KMS-11 (cell line): ENCODE measurements around the gene AGER.

Experiments used
- H2AFZ ChIP-seq: fragments of 200-600 bp; sonication (generic); 2 replicates; pipeline ENCODE4 v1.6.1; 2016; ENCODE audit warnings: antibody characterized with exemption, mixed run types, low read depth
- H3K27ac ChIP-seq: fragments of 200-600 bp; sonication (generic); 2 replicates; pipeline ENCODE4 v1.6.1; 2016; ENCODE audit warnings: mild to moderate bottlenecking, mixed run types
- H3K27me3 ChIP-seq: fragments of 200-600 bp; sonication (generic); 2 replicates; pipeline ENCODE4 v1.6.1; 2017; ENCODE audit warnings: mild to moderate bottlenecking, low read depth, mixed run types, moderate library complexity; ENCODE audit not compliant: insufficient read depth
- H3K36me3 ChIP-seq: fragments of 200-600 bp; sonication (generic); 2 replicates; pipeline ENCODE4 v1.6.1; 2017; ENCODE audit warnings: mild to moderate bottlenecking, mixed run types; ENCODE audit not compliant: insufficient read depth
- H3K4me1 ChIP-seq: fragments of 200-600 bp; sonication (generic); 2 replicates; pipeline ENCODE4 v1.6.1; 2016; ENCODE audit warnings: mild to moderate bottlenecking, low read depth, mixed run types; ENCODE audit not compliant: poor library complexity, severe bottlenecking
- H3K4me2 ChIP-seq: fragments of 200-600 bp; sonication (generic); 2 replicates; pipeline ENCODE4 v1.7.0; 2016; ENCODE audit warnings: mild to moderate bottlenecking, mixed run types
- H3K4me3 ChIP-seq: fragments of 200-600 bp; sonication (generic); IDR thresholded peaks from 2 replicates; pipeline ENCODE4 v1.6.1; 2017; ENCODE audit warnings: low read depth, low read length, mixed read lengths; ENCODE audit not compliant: insufficient read depth
- H3K79me2 ChIP-seq: fragments of 200-600 bp; sonication (generic); 2 replicates; pipeline ENCODE4 v1.6.1; 2016; ENCODE audit warnings: low read depth, mixed run types; ENCODE audit not compliant: insufficient read depth
- H3K9ac ChIP-seq: fragments of 200-600 bp; sonication (generic); 2 replicates; pipeline ENCODE4 v1.6.1; 2016; ENCODE audit warnings: mild to moderate bottlenecking, mixed run types
- H4K20me1 ChIP-seq: fragments of 200-600 bp; sonication (generic); 2 replicates; pipeline ENCODE4 v1.6.1; 2016; ENCODE audit warnings: mild to moderate bottlenecking, mixed run types; ENCODE audit not compliant: insufficient read depth
- TF ChIP-seq, protein P1 (sequence below): fragments of 200-600 bp; sonication (generic); conservative IDR thresholded peaks from 2 replicates; pipeline ENCODE4 v1.6.1; 2017; ENCODE audit warnings: low read depth, mild to moderate bottlenecking, antibody characterized with exemption, low read length, moderate library complexity, mixed read lengths

Gene AGER

DNA sequence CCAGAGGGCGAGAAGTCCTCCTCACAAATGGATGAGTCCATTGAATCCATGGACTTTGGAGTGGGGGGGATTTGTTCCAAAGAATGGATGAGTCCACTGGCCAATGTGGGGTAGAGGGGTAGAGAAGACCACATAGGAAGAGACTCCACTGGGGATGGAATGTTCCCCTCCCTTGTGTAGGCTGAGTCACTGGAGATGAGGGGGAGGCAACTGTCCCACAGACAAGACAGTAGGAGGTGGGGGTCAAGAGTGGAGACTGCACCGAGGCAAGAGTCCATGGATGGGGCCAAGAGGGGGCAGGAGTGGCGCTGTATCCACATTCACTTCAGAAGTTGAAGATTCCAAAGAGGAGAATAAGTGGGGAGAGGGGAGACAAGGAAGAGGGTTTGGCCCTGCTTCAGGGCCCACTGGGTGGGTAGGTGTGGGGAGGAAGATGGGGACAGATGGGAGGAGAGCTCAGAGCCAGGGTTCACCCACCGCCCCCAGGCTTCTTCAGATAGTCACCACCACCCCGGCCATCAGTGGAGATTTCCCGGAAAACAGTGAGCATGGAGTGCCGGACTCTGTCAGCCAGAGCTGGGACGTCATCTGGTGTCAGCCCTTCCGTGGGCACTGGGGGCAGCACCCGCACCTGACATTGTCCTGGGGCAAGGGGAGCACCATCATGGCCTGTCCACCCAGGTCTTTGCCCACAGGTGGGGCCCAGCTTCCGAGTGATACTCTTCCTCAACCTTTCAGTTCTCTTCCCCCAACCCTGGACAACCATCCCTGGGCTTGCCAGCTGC is 15.1 kb downstream of the AGER start:
- H3K4me2 ChIP-seq, result no peak overlapping the region
- H3K4me3 ChIP-seq, result no peak overlapping the region
- H3K79me2 ChIP-seq, result no peaks in the 10 kb centered on the region
- H3K4me1 ChIP-seq, result no peaks in the 10 kb centered on the region
- no peak overlapping the region for H3K27ac ChIP-seq
- TF ChIP-seq, protein P1, sequence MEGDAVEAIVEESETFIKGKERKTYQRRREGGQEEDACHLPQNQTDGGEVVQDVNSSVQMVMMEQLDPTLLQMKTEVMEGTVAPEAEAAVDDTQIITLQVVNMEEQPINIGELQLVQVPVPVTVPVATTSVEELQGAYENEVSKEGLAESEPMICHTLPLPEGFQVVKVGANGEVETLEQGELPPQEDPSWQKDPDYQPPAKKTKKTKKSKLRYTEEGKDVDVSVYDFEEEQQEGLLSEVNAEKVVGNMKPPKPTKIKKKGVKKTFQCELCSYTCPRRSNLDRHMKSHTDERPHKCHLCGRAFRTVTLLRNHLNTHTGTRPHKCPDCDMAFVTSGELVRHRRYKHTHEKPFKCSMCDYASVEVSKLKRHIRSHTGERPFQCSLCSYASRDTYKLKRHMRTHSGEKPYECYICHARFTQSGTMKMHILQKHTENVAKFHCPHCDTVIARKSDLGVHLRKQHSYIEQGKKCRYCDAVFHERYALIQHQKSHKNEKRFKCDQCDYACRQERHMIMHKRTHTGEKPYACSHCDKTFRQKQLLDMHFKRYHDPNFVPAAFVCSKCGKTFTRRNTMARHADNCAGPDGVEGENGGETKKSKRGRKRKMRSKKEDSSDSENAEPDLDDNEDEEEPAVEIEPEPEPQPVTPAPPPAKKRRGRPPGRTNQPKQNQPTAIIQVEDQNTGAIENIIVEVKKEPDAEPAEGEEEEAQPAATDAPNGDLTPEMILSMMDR, result no peak
- no peak overlapping the region for H3K9ac ChIP-seq
- H3K36me3 ChIP-seq, result no peaks in the 10 kb centered on the region
- H2AFZ ChIP-seq, result no peak overlapping the region
- H3K27me3 ChIP-seq, result no peaks in the 10 kb centered on the region
- no peaks in the 10 kb centered on the region for H4K20me1 ChIP-seq

DNA sequence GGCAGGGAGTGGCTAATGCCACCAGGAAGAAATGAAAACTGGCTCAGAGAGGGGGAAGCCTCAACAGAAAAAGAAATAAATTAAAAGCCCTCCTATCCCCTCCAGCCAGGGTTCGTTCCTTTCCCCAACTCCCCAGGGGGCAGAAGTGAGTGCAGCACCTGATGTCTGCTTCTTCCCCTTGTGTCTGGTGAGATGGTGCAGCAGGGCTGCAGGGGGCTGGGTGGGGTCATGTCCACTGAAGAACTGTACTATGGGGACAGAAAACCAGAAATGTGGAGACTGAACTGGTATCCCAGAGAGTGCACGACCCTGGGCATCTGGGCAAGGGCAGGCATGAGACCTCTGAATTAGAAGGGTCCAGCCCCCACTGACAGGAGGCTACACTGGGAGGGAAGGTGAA is 15.7 kb downstream of the AGER start:
- H3K36me3 ChIP-seq, result no peaks in the 10 kb centered on the region
- H3K4me2 ChIP-seq, result no peak overlapping the region
- no peak overlapping the region for H3K9ac ChIP-seq
- TF ChIP-seq, protein P1, result no peak
- no peaks in the 10 kb centered on the region for H3K79me2 ChIP-seq
- H3K4me1 ChIP-seq, result no peaks in the 10 kb centered on the region
- H2AFZ ChIP-seq, result no peak overlapping the region
- no peaks in the 10 kb centered on the region for H3K27me3 ChIP-seq
- no peak overlapping the region for H3K27ac ChIP-seq
- H4K20me1 ChIP-seq, result no peaks in the 10 kb centered on the region
- no peak overlapping the region for H3K4me3 ChIP-seq

DNA sequence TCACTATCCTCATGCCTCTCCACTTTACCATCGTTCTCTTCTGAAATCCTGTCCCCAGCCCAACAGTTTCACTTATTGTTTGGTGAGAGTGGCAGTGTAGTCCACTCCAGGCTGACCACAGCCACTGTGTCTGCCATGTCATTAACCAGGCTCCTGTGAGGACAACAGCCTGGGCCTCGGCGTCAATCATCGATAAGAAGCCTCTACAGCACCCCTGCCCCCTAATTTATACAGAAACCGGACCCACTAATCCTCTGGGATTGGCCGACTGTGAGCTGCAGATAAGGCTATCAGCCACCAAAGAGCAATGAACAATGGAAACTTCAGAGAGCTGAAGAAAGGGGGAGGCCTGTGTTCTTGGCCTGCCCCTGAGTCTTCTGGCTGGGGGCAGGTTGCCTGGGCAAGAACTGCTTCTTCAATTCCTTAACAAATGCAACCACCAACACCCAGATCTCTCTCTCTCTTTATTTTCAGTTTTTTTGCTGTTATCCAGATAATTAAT is 16.2 kb downstream of the AGER start:
- Histone ChIP-seq H3K27me3 (no peaks in the 10 kb centered on the region), H3K79me2 (no peaks in the 10 kb centered on the region), H3K4me2 (no peak overlapping the region), H3K4me1 (no peaks in the 10 kb centered on the region), H4K20me1 (no peaks in the 10 kb centered on the region), H3K4me3 (no peak overlapping the region), H3K36me3 (no peaks in the 10 kb centered on the region), H3K9ac (no peak overlapping the region), H3K27ac (no peak overlapping the region), H2AFZ (no peak overlapping the region)
- TF ChIP-seq, protein P1, result no peak

DNA sequence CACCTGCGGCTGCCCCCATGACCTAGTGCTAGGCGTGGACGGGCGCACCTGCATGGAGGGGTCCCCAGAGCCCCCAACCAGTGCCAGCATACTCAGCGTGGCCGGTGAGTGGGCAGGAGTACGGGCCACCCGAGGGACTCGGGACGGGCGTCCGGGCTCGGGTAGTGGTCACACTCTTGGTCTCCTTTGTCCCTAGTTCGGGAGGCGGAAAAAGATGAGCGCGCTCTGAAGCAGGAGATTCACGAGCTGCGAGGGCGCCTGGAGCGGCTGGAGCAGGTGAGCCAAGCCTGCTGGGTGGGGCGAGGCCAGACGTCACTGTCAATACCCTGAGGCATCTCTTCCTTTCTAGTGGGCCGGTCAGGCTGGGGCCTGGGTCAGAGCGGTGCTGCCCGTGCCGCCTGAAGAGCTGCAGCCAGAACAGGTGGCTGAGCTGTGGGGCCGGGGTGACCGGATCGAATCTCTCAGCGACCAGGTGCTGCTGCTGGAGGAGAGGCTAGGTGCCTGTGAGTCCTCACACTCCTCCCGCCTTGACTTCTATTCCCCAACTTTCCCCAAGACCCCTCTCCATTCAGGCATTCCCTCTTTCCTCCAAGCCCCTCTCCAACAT is 16.8 kb downstream of the AGER start:
- no peak overlapping the region for H3K9ac ChIP-seq
- H3K4me3 ChIP-seq, result no peak overlapping the region
- H3K4me2 ChIP-seq, result no peak overlapping the region
- no peaks in the 10 kb centered on the region for H3K79me2 ChIP-seq
- no peaks in the 10 kb centered on the region for H3K4me1 ChIP-seq
- no peak overlapping the region for H2AFZ ChIP-seq
- no peaks in the 10 kb centered on the region for H3K36me3 ChIP-seq
- H3K27me3 ChIP-seq, result no peaks in the 10 kb centered on the region
- H4K20me1 ChIP-seq, result no peaks in the 10 kb centered on the region
- TF ChIP-seq, protein P1, result no peak
- no peak overlapping the region for H3K27ac ChIP-seq
